Measurements from ENCODE around the gene ZNF138. TPM values are rescaled to one million over a fixed set of nuclear protein-coding genes. Genes with fewer than 3 reads are reported as not detected.

The ZNF138 gene
- total and polyA plus RNA-seq, 10 of the 15 experiments (the other 5 are each of a cell fraction or from before 2014, with no cell fraction given): 5.9 to 14.9 (median 12.4) TPM

- no peaks in the 10 kb centered on the region for H3K27me3 ChIP-seq (replicated peaks in 1 of 2; ENCODE audit: control insufficient read depth in 2 of 2, insufficient read depth in 2 of 2, low read length in 1 of 2)
- intact Hi-C loops (cut with micrococcal nuclease; ENCODE audit: unreplicated experiment) (no loop called here), in situ Hi-C loops (cut with MboI) (no loop called here)
- no peaks in the 10 kb centered on the region for H4K20me1 ChIP-seq (ENCODE audit: control insufficient read depth, insufficient read depth)
- no TSS peak for BruUV-seq (replicated peaks)
- peaks cover 2% of the 10 kb centered on the region; the same call in 2 of the 3 replicates for H3K9me3 ChIP-seq (replicated peaks; ENCODE audit: control insufficient read depth, insufficient read depth, low read length)
- H2AFZ ChIP-seq (ENCODE audit: control insufficient read depth, low read depth, low read length): no peak overlapping the region
- WGBS (ENCODE audit: insufficient coverage, insufficient replicate concordance, low lambda C conversion rate, missing lambda C conversion rate): 62% methylated on average over 9 of the region's 10 CpGs
- TF ChIP-seq HSF1 (IDR thresholded peaks at IDR 0.05; ENCODE audit: low read depth, low read length) (no peak), SREBF2 (IDR thresholded peaks at IDR 0.05; ENCODE audit: low read length) (no peak), ESRRA (IDR thresholded peaks at IDR 0.05; ENCODE audit: low read length) (no peak), BHLHE40 (IDR thresholded peaks at IDR 0.05; ENCODE audit: borderline replicate concordance in 1 of 2, low read depth in 2 of 2, low read length in 1 of 2) (no peak), ZNF24 (IDR thresholded peaks at IDR 0.05) (no peak), ELK1 (IDR thresholded peaks at IDR 0.05; ENCODE audit: low read depth, low read length) (no peak), PBX3 (IDR thresholded peaks at IDR 0.05; ENCODE audit: insufficient replicate concordance, low read depth, low read length) (no peak)
- H3K79me2 ChIP-seq (ENCODE audit: control insufficient read depth, insufficient read depth, low read length): no peaks in the 10 kb centered on the region
- no peak for DNase-seq (ENCODE audit: low read depth, low spot score)
- no peaks in the 10 kb centered on the region for H3K4me1 ChIP-seq (ENCODE audit: control insufficient read depth, insufficient read depth, low read length)
- no peak overlapping the region for H3K4me3 ChIP-seq
- ChIA-PET CTCF (no interaction called here), POLR2A (no interaction called here), RAD21 (ENCODE audit: unreplicated experiment) (no interaction called here), SMC1A (ENCODE audit: uncharacterized antibody, unreplicated experiment) (no interaction called here)
- H3K36me3 ChIP-seq (ENCODE audit: control insufficient read depth in 2 of 2, insufficient read depth in 2 of 2, low read length in 1 of 2): no peaks in the 10 kb centered on the region
- no peak for ATAC-seq
- no peak for FAIRE-seq
- no peak overlapping the region for H3K4me2 ChIP-seq (ENCODE audit: control insufficient read depth, insufficient read depth)
- H3K27ac ChIP-seq (ENCODE audit: control insufficient read depth, insufficient read depth): no peak overlapping the region
- no peak overlapping the region for H3K9ac ChIP-seq (ENCODE audit: control insufficient read depth, insufficient read depth, low read length)
Observed at GRCh38 chr7:64873155-64873500, 78.9 kb downstream of the ZNF138 start.
